Measurements from ENCODE around the gene PCDHGA6.

- TF ChIP-seq POLR2AphosphoS5 (IDR thresholded peaks at IDR 0.05; ENCODE audit: borderline replicate concordance, low read depth, low read length) (no peak), EZH2 (IDR thresholded peaks at IDR 0.05) (no peak), FOXP2 (optimal IDR thresholded peaks at IDR 0.05; ENCODE audit: control extremely low read depth, extremely low read length, insufficient read depth) (no peak)
Measured at GRCh38 chr5:141373673-141374317, at the start of gene PCDHGA6.
